ENCODE measurements around the gene CCNL1. TPM values are rescaled to one million over a fixed set of nuclear protein-coding genes. Genes with fewer than 3 reads are reported as not detected.
"Not testable (repeated sequence)": the region's sequence is repeated elsewhere in the genome, so short reads cannot be mapped to it uniquely, and the experiment has no call there.

CCNL1 gene
- total RNA-seq, 2 donors from 2014 or later, result 94.5 to 157 TPM

- WGBS, result 58% methylated on average over 2 of the region's 2 CpGs
- no peak overlapping the region for H3K27ac ChIP-seq
These were observed 52.9 kb downstream of the CCNL1 start for GRCh38 chr3:157107037-157107436.

GRCh38 chr3:157104928-157105652, 54.9 kb downstream of the CCNL1 start:
- DNase-seq (ENCODE audit: low spot score), result no peak
- no peak for TF ChIP-seq POLR2AphosphoS5 (IDR thresholded peaks at IDR 0.05)
- TF ChIP-seq CTCF (IDR thresholded peaks at IDR 0.05), result no peak
- no peak for TF ChIP-seq POLR2A (IDR thresholded peaks at IDR 0.05)
- Histone ChIP-seq H3K4me1 (replicated peaks) (no peaks in the 10 kb centered on the region), H3K36me3 (no peaks in the 10 kb centered on the region), H3K27me3 (replicated peaks; ENCODE audit: insufficient read depth) (no peaks in the 10 kb centered on the region), H3K27ac (peak overlapping the region in 1 of 2 donors; percentile 6), H3K4me3 (no peak overlapping the region), H3K9me3 (no peaks in the 10 kb centered on the region)
- WGBS, result 62% methylated on average over 7 of the region's 7 CpGs
- intact Hi-C loops (cut with DNase I), result no loop called here

More at GRCh38 chr3:157107037-157107436, 52.9 kb downstream of the CCNL1 start:
- Histone ChIP-seq H3K36me3 (no peaks in the 10 kb centered on the region), H3K4me3 (no peak overlapping the region), H3K27me3 (replicated peaks; ENCODE audit: insufficient read depth) (no peaks in the 10 kb centered on the region), H3K4me1 (replicated peaks) (no peaks in the 10 kb centered on the region), H3K9me3 (no peaks in the 10 kb centered on the region)
- intact Hi-C loops (cut with DNase I), result no loop called here
- DNase-seq (ENCODE audit: low spot score), result no peak
- no peak for TF ChIP-seq POLR2A (IDR thresholded peaks at IDR 0.05)
- no peak for TF ChIP-seq POLR2AphosphoS5 (IDR thresholded peaks at IDR 0.05)
- no peak for TF ChIP-seq CTCF (IDR thresholded peaks at IDR 0.05)

GRCh38 chr3:157104521-157104920, 55.4 kb downstream of the CCNL1 start:
- DNase-seq (ENCODE audit: low spot score), result peak; percentile 33
- Histone ChIP-seq H3K4me3 (no peak overlapping the region), H3K27me3 (replicated peaks; ENCODE audit: insufficient read depth) (no peaks in the 10 kb centered on the region), H3K36me3 (no peaks in the 10 kb centered on the region), H3K27ac (no peak overlapping the region), H3K4me1 (replicated peaks) (no peaks in the 10 kb centered on the region), H3K9me3 (no peaks in the 10 kb centered on the region)
- 20% methylated on average over 4 of the region's 4 CpGs for WGBS
- intact Hi-C loops (cut with DNase I), result no loop called here
- TF ChIP-seq CTCF (IDR thresholded peaks at IDR 0.05) (no peak), POLR2AphosphoS5 (IDR thresholded peaks at IDR 0.05) (peak; percentile 76), POLR2A (IDR thresholded peaks at IDR 0.05) (no peak)

GRCh38 chr3:157103860-157104259, 56.1 kb downstream of the CCNL1 start:
- Histone ChIP-seq H3K27me3 (replicated peaks; ENCODE audit: insufficient read depth) (no peaks in the 10 kb centered on the region), H3K9me3 (no peaks in the 10 kb centered on the region), H3K4me1 (replicated peaks) (no peaks in the 10 kb centered on the region), H3K27ac (no peak overlapping the region), H3K36me3 (no peaks in the 10 kb centered on the region), H3K4me3 (no peak overlapping the region)
- WGBS, result 69% methylated on average over 2 of the region's 2 CpGs
- intact Hi-C loops (cut with DNase I), result no loop called here
- DNase-seq (ENCODE audit: low spot score), result no peak
- no peak for TF ChIP-seq POLR2AphosphoS5 (IDR thresholded peaks at IDR 0.05)
- TF ChIP-seq POLR2A (IDR thresholded peaks at IDR 0.05), result no peak
- no peak for TF ChIP-seq CTCF (IDR thresholded peaks at IDR 0.05)

- Histone ChIP-seq H3K9me3 (no peaks in the 10 kb centered on the region), H3K27ac (no peak overlapping the region), H3K27me3 (replicated peaks; ENCODE audit: insufficient read depth) (no peaks in the 10 kb centered on the region), H3K4me3 (no peak overlapping the region), H3K4me1 (replicated peaks) (peaks cover 2% of the 10 kb centered on the region), H3K36me3 (no peaks in the 10 kb centered on the region)
- intact Hi-C loops (cut with DNase I), result no loop called here
- TF ChIP-seq POLR2AphosphoS5 (IDR thresholded peaks at IDR 0.05) (no peak), POLR2A (IDR thresholded peaks at IDR 0.05) (no peak), CTCF (IDR thresholded peaks at IDR 0.05) (no peak)
- no peak for DNase-seq (ENCODE audit: low spot score)
- WGBS, result 68% methylated on average over 2 of the region's 2 CpGs
These were observed 56.7 kb downstream of the CCNL1 start for GRCh38 chr3:157103280-157103679.

GRCh38 chr3:157102595-157102994, 57.4 kb downstream of the CCNL1 start:
- H3K36me3 ChIP-seq; H3K4me1 ChIP-seq (replicated peaks); H3K9me3 ChIP-seq; H3K4me3 ChIP-seq; intact Hi-C loops (cut with DNase I); H3K27me3 ChIP-seq (replicated peaks; ENCODE audit: insufficient read depth); H3K27ac ChIP-seq; DNase-seq (ENCODE audit: low spot score): not testable (repeated sequence)
- 92% methylated on average over 1 of the region's 1 CpG for WGBS
